Measurements from ENCODE around the gene RABL6. TPM values are rescaled to one million over a fixed set of nuclear protein-coding genes. Genes with fewer than 3 reads are reported as not detected.

The RABL6 gene
- total RNA-seq, 5 donors from 2014 or later (not counting 1 experiment from before 2014, with no cell fraction given) = 60.5 to 86.7 (median 82.8) TPM

DNA sequence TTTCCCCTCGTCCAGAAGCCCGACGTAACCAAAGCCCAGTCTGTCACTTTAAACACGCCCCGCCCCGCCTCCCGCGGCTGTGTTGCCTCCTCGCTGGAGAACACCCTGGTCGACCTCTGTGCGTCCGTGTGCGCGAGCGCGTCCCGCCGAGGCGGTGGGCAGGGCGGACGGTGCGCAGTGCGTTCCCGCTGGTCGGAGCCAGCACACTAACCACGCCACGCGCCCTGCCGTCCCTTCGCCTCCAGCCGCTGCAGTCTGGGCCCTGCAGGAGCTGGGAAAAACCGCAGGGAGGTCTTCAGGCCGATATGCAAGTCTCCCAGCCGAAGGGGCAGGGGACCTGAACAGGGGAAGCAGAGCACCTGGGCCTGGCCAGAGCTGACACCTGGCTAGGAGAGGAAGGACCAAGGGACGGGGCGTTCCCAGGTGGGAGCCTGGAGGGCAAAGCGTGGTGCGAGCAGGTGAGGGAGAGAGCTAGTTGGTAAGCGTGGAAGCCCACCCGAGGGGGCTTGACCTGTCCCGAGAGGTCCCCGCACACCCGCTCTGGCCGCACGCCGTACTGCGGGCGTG, 40.2 kb downstream of the RABL6 start:
- DNase-seq (peak in 33 of 35 experiments; percentile 28 to 79 (median 62)), ATAC-seq (replicated peaks in 1 of 4) (no peak)
- H3K27ac Mint-ChIP-seq = peak overlapping the region; percentile 22 to 71
- H3K27ac ChIP-seq (ENCODE audit: low read length) = no peak overlapping the region
- H3K4me3 Mint-ChIP-seq = peak overlapping the region; percentile 73 to 88 (median 86)
- POLR2A ChIA-PET = no interaction called here
- H3K4me1 Mint-ChIP-seq = peaks cover 7 to 28% (median 21%) of the 10 kb centered on the region in 3 donors
- H3K9me3 Mint-ChIP-seq = no peaks in the 10 kb centered on the region
- peaks cover 0 to 38% of the 10 kb centered on the region in 2 experiments for H3K27me3 ChIP-seq (replicated peaks in 1 of 2; ENCODE audit: control insufficient read depth in 2 of 2, extremely low read depth in 1 of 2, insufficient read depth in 2 of 2, low read length in 1 of 2)
- H3K4me1 ChIP-seq (ENCODE audit: control insufficient read depth in 1 of 2, extremely low read depth in 1 of 2, insufficient read depth in 2 of 2, low read length in 2 of 2) = peaks cover 16 to 64% of the 10 kb centered on the region in 2 experiments
- H3K9me3 ChIP-seq = no peaks in the 10 kb centered on the region
- peaks cover 0 to 2% of the 10 kb centered on the region in 2 donors for H3K36me3 ChIP-seq (ENCODE audit: control insufficient read depth in 2 of 2, extremely low read depth in 1 of 2, insufficient read depth in 1 of 2, low read length in 1 of 2)
- CTCF ChIA-PET = interaction anchor here in 1 of 2 donors (0.6 to 0.7 kb wide), 2 partner anchors 31 to 120 kb away, joined by 3 to 8 read pairs; no protein-coding TSS in a partner anchor
- WGBS (ENCODE audit: insufficient coverage) = 3% methylated on average over 42 of the region's 48 CpGs
- H3K27me3 Mint-ChIP-seq = peaks cover 6 to 24% of the 10 kb centered on the region in 2 donors
- no peaks in the 10 kb centered on the region for H3K36me3 Mint-ChIP-seq
- peak overlapping the region; percentile 77 to 92 for H3K4me3 ChIP-seq (ENCODE audit: control insufficient read depth in 1 of 2, extremely low read depth in 1 of 2, low read length in 1 of 2)

DNA sequence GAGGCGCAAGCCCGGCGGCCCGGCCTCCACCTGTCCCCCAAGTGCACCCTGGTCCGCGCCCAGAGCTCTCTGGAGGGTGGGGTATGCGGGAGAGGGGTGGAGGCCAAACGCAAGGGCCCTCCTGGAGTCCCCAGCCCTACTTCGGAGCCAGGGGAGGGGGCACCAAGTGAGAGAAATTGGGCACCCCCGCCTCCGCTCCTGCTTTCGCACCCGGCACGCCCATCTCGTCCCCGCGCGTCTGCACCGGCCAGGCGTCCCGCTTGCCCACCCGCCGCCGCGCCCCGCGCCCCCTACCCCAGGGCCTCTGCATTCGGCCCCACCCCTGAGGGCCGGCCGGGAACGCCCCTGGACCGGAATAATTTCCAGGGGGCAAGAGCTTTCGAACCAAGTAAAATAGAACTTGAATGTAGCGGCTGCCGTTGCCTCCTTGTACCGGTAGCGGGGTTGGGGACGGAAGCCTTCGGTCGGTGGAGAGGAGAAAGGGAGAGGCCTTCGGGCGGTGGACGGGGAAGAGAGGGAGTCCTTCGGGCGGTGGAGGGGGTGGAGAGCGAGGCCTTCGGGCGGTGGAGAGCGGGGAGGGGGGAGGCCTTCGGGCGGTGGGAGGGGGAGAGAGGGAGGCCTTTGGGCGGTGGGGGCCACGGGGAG, 40.8 kb downstream of the RABL6 start:
- H3K4me1 Mint-ChIP-seq = peaks cover 7 to 26% (median 19%) of the 10 kb centered on the region in 3 donors
- H3K36me3 Mint-ChIP-seq = no peaks in the 10 kb centered on the region
- WGBS (ENCODE audit: insufficient coverage) = 3% methylated on average over 43 of the region's 53 CpGs
- H3K27ac ChIP-seq (ENCODE audit: low read length) = no peak overlapping the region
- H3K27me3 Mint-ChIP-seq = peaks cover 6 to 22% of the 10 kb centered on the region in 2 donors
- POLR2A ChIA-PET = interaction anchor here in 1 of 2 donors (0.6 kb wide), 1 partner anchor 309 kb away, joined by 8 read pairs; no protein-coding TSS in a partner anchor
- H3K27me3 ChIP-seq (replicated peaks in 1 of 2; ENCODE audit: control insufficient read depth in 2 of 2, extremely low read depth in 1 of 2, insufficient read depth in 2 of 2, low read length in 1 of 2) = peaks cover 0 to 32% of the 10 kb centered on the region in 2 experiments
- peak in 3 of 4 experiments; percentile 0 to 3 (median 1) for ATAC-seq (replicated peaks in 1 of 4)
- H3K36me3 ChIP-seq (ENCODE audit: control insufficient read depth in 2 of 2, extremely low read depth in 1 of 2, insufficient read depth in 1 of 2, low read length in 1 of 2) = peaks cover 0 to 2% of the 10 kb centered on the region in 2 donors
- H3K9me3 ChIP-seq = no peaks in the 10 kb centered on the region
- H3K4me1 ChIP-seq (ENCODE audit: control insufficient read depth in 1 of 2, extremely low read depth in 1 of 2, insufficient read depth in 2 of 2, low read length in 2 of 2) = peaks cover 12 to 58% of the 10 kb centered on the region in 2 experiments
- CTCF ChIA-PET = interaction anchor here in 1 of 2 donors (0.6 to 0.7 kb wide), 3 partner anchors 32 to 144 kb away, joined by 3 to 8 read pairs (median 4); partner anchors contain the start of gene PAXX
- no peak overlapping the region for H3K27ac Mint-ChIP-seq
- peak overlapping the region; percentile 88 to 92 (median 90) for H3K4me3 Mint-ChIP-seq
- DNase-seq = peak in 4 of 35 experiments; percentile 27 to 52 (median 32)
- peak overlapping the region; percentile 77 to 92 for H3K4me3 ChIP-seq (ENCODE audit: control insufficient read depth in 1 of 2, extremely low read depth in 1 of 2, low read length in 1 of 2)
- H3K9me3 Mint-ChIP-seq = no peaks in the 10 kb centered on the region

DNA sequence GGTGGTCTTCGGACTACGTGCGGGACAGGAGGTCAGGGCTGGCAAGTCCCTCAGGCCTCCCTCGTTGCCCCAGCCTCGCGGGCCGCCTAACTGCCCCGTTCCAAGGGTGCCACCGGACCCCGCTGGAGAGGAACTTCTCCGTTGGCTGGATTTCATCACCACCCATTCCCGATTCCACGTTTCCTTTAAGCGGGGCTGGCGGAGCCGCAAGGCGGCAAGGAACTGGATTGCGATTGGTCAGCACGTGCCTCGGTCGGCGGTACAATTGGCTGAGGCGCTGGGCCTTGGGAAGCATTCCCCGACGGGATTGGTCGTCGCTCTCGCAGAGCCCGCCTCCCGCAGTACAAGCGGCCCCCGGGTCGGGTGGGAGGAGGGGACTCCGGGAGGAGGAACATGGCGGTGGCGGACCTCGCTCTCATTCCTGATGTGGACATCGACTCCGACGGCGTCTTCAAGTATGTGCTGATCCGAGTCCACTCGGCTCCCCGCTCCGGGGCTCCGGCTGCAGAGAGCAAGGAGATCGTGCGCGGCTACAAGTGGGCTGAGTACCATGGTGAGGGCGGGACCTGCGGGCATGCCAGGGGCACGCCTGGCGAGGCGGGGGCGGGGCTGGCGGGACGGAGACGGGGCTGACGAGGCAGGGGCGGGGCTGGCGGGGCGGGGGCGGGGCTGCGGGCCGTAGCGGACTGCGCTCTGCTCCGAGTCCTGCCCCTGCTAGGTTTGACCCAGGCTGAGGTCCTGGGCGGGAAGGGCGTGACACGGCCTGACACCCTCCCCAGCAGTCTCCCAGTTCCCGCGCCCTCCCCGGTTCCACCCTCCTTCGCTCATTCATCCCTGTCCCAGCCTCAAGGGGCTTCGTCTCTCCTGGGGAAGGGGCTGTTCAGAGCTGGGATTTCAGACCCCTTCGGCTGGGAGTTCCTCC, 41.6 kb downstream of the RABL6 start, which contains the start of gene PHPT1:
PHPT1 (plus strand) TSS at position 372 of the 922 bp plus-strand sequence; CDS start at position 394, 22 bp downstream.
- Histone ChIP-seq H3K4me1 (ENCODE audit: control insufficient read depth in 1 of 2, extremely low read depth in 1 of 2, insufficient read depth in 2 of 2, low read length in 2 of 2) (peaks cover 11 to 50% of the 10 kb centered on the region in 2 experiments), H3K4me3 (ENCODE audit: control insufficient read depth in 1 of 2, extremely low read depth in 1 of 2, low read length in 1 of 2) (peak within 1 kb of the TSS; percentile 77 to 92), H3K36me3 (ENCODE audit: control insufficient read depth in 2 of 2, extremely low read depth in 1 of 2, insufficient read depth in 1 of 2, low read length in 1 of 2) (peaks cover 0 to 2% of the 10 kb centered on the region in 2 donors), H3K9me3 (no peaks in the 10 kb centered on the region), H3K27me3 (replicated peaks in 1 of 2; ENCODE audit: control insufficient read depth in 2 of 2, extremely low read depth in 1 of 2, insufficient read depth in 2 of 2, low read length in 1 of 2) (peaks cover 0 to 25% of the 10 kb centered on the region in 2 experiments), H3K27ac (ENCODE audit: low read length) (peak within 1 kb of the TSS; percentile 30)
- peak; percentile 91 to 95 (median 94) for ATAC-seq (replicated peaks in 1 of 4)
- ChIA-PET POLR2A (interaction anchor here in 1 of 2 donors (0.6 kb wide), 1 partner anchor 310 kb away, joined by 8 read pairs; no protein-coding TSS in a partner anchor), CTCF (interaction anchor here in 1 of 2 donors (0.6 kb wide), 1 partner anchor 143 kb away, joined by 4 read pairs; the partner anchor contains the start of gene PAXX)
- DNase-seq = peak; percentile 92 to 97 (median 95)
- WGBS (ENCODE audit: insufficient coverage) = under 1% methylated on average over 52 of the region's 77 CpGs
- H3K27me3 Mint-ChIP-seq = peaks cover 6 to 18% of the 10 kb centered on the region in 2 donors
- H3K4me3 Mint-ChIP-seq = peak within 1 kb of the TSS; percentile 88 to 92 (median 90)
- H3K9me3 Mint-ChIP-seq = no peaks in the 10 kb centered on the region
- no peaks in the 10 kb centered on the region for H3K36me3 Mint-ChIP-seq
- peaks cover 7 to 22% (median 17%) of the 10 kb centered on the region in 3 donors for H3K4me1 Mint-ChIP-seq
- peak within 1 kb of the TSS; percentile 84 to 91 for H3K27ac Mint-ChIP-seq

DNA sequence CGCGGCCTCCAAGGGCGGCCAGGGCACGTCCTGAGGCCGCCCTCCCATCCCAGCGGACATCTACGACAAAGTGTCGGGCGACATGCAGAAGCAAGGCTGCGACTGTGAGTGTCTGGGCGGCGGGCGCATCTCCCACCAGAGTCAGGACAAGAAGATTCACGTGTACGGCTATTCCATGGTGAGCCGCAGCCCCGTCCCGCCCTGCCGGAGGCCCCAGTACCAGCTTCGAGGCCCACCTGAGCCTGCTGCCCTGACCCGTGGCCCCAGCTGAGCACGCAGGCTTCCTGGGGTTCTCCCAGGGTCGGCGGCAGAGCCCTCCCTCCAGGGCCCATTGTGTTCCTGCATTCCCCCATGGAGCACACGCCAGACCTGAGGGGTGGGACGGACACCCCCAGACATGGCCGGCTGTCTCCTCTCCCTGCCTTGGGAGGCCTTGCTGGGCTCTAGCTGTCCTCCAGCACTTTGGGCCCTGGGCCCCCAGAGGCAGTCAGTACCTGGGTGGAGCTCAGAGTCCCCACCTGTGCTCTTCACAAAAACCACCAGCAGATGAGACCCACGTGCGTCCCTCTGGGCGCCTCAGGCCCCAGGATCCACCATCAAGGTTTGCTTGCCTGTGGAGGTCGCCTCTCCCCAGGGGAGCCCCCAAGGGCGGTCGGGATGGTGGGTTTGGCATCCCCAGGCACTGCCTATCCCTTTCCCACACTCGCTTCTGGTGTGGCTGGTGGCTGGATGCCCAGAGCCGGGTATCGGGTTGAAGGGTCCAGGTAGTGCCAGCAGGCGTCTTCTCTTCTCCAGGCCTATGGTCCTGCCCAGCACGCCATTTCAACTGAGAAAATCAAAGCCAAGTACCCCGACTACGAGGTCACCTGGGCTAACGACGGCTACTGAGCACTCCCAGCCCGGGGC, 42.5 kb downstream of the RABL6 start:
- CTCF ChIA-PET = no interaction called here
- ATAC-seq (replicated peaks in 1 of 4) = no peak
- Mint-ChIP-seq H3K9me3 (no peaks in the 10 kb centered on the region), H3K4me3 (peak overlapping the region; percentile 88 to 92 (median 90)), H3K27ac (peak overlapping the region; percentile 16 to 71), H3K27me3 (peaks cover 6 to 17% of the 10 kb centered on the region in 2 donors), H3K4me1 (peaks cover 7 to 20% (median 16%) of the 10 kb centered on the region in 3 donors), H3K36me3 (no peaks in the 10 kb centered on the region)
- Histone ChIP-seq H3K4me3 (ENCODE audit: control insufficient read depth in 1 of 2, extremely low read depth in 1 of 2, low read length in 1 of 2) (peak overlapping the region in 1 of 2 donors; percentile 77), H3K36me3 (ENCODE audit: control insufficient read depth in 2 of 2, extremely low read depth in 1 of 2, insufficient read depth in 1 of 2, low read length in 1 of 2) (peaks cover 0 to 2% of the 10 kb centered on the region in 2 donors), H3K27me3 (replicated peaks in 1 of 2; ENCODE audit: control insufficient read depth in 2 of 2, extremely low read depth in 1 of 2, insufficient read depth in 2 of 2, low read length in 1 of 2) (peaks cover 0 to 21% of the 10 kb centered on the region in 2 experiments), H3K9me3 (no peaks in the 10 kb centered on the region), H3K27ac (ENCODE audit: low read length) (no peak overlapping the region), H3K4me1 (ENCODE audit: control insufficient read depth in 1 of 2, extremely low read depth in 1 of 2, insufficient read depth in 2 of 2, low read length in 2 of 2) (peaks cover 11 to 46% of the 10 kb centered on the region in 2 experiments)
- no peak for DNase-seq
- 81% methylated on average over 37 of the region's 43 CpGs for whole genome bisulfite sequencing (ENCODE audit: insufficient coverage)
- POLR2A ChIA-PET = no interaction called here

DNA sequence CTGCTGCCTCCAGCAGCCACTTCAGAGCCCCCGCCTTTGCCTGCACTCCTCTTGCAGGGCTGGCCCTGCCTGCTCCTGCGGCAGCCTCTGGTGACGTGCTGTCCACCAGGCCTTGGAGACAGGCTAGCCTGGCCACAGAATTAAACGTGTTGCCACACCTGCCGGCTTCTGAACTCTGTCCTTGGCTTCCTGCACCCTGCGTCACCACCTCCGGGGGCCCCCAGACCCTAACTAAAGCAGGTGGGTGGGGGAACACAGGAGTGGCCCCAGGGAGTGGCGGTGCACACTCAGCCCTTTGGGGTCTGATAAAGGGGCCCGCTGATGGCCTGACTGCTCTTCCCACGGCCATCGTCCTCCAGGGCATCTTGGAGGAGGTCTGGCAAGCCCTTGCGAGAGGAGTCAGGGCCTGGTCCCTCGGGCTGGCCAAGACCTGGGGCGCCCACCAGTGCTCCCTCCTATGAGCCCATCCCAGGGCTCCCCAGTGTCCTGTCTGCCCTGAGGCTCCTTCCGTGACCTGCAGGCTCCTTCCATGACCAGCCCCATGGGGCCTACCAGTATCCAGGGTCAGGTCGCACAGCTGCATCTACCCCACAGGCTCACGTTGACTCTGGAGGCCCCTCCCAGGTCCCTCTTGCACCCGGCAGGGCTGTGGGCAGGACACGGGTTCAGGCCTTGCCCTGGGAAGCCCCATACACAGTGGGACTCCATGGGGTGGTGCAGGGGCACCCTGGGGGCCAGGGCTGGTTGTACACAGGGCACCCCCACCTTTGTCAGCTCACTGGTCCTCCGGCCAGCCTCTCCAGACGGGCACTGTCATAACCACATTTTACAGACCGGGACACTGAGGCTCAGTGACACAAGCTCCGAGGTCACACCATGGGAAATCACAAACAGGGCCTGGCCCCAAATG, 43.4 kb downstream of the RABL6 start:
- Histone ChIP-seq H3K27ac (ENCODE audit: low read length) (no peak overlapping the region), H3K4me1 (ENCODE audit: control insufficient read depth in 1 of 2, extremely low read depth in 1 of 2, insufficient read depth in 2 of 2, low read length in 2 of 2) (peaks cover 11 to 44% of the 10 kb centered on the region in 2 experiments), H3K36me3 (ENCODE audit: control insufficient read depth in 2 of 2, extremely low read depth in 1 of 2, insufficient read depth in 1 of 2, low read length in 1 of 2) (peaks cover 0 to 2% of the 10 kb centered on the region in 2 donors), H3K27me3 (replicated peaks in 1 of 2; ENCODE audit: control insufficient read depth in 2 of 2, extremely low read depth in 1 of 2, insufficient read depth in 2 of 2, low read length in 1 of 2) (peaks cover 0 to 19% of the 10 kb centered on the region in 2 experiments), H3K4me3 (ENCODE audit: control insufficient read depth in 1 of 2, extremely low read depth in 1 of 2, low read length in 1 of 2) (no peak overlapping the region), H3K9me3 (no peaks in the 10 kb centered on the region)
- no peak for ATAC-seq (replicated peaks in 1 of 4)
- peaks cover 7 to 19% (median 15%) of the 10 kb centered on the region in 3 donors for H3K4me1 Mint-ChIP-seq
- no peak overlapping the region for H3K27ac Mint-ChIP-seq
- POLR2A ChIA-PET = no interaction called here
- H3K36me3 Mint-ChIP-seq = no peaks in the 10 kb centered on the region
- peaks cover 6 to 15% of the 10 kb centered on the region in 2 donors for H3K27me3 Mint-ChIP-seq
- 87% methylated on average over 22 of the region's 23 CpGs for WGBS (ENCODE audit: insufficient coverage)
- no peak for DNase-seq
- H3K9me3 Mint-ChIP-seq = no peaks in the 10 kb centered on the region
- CTCF ChIA-PET = no interaction called here
- H3K4me3 Mint-ChIP-seq = peak overlapping the region in 1 of 3 donors; percentile 88

Data from T-cell (primary cell).